Erythroblast (primary cell): Measurements from ENCODE around the gene C5orf34.

Experiments used
- GATA1 ChIP-seq: IDR thresholded peaks from 2 replicates; pipeline ENCODE4 v1.6.1; 2011; ENCODE audit warnings: low read depth, mild to moderate bottlenecking, control low read depth, low read length, moderate library complexity
- POLR2A ChIP-seq: IDR thresholded peaks from 2 replicates; pipeline ENCODE4 v1.6.1; 2011; ENCODE audit warnings: mild to moderate bottlenecking, low read length

- no peak for TF ChIP-seq POLR2A
- no peak for TF ChIP-seq GATA1
These were observed 23.6 kb downstream of the C5orf34 start for GRCh38 chr5:43491326-43491725.
